Chondrocyte (in vitro differentiated cells): ENCODE data around the gene HOXC10. TPM values are rescaled to one million over a fixed set of nuclear protein-coding genes. Genes with fewer than 3 reads are reported as not detected.

Source experiments
- DNase-seq: peaks from one replicate; pipeline ENCODE4 v3.0.0; 2021; ENCODE audit warnings: mixed read lengths, low spot score
- H3K27ac Mint-ChIP-seq: one replicate; pipeline ENCODE4 v1.8.0; 2021; ENCODE audit warnings: mild to moderate bottlenecking, moderate library complexity, mixed read lengths; ENCODE audit not compliant: unreplicated experiment
- H3K27me3 Mint-ChIP-seq: 2 replicates; pipeline ENCODE4 v1.8.0; 2021; ENCODE audit warnings: low read depth, mixed read lengths
- H3K36me3 Mint-ChIP-seq: 2 replicates; pipeline ENCODE4 v1.8.0; 2021; ENCODE audit warnings: low read depth, mixed read lengths
- H3K4me1 Mint-ChIP-seq: 2 replicates; pipeline ENCODE4 v1.8.0; 2021; ENCODE audit warnings: low read depth, mild to moderate bottlenecking, mixed read lengths
- H3K4me3 Mint-ChIP-seq: one replicate; pipeline ENCODE4 v1.8.0; 2021; ENCODE audit warnings: mild to moderate bottlenecking, moderate library complexity, mixed read lengths; ENCODE audit not compliant: unreplicated experiment
- H3K9me3 Mint-ChIP-seq: 2 replicates; pipeline ENCODE4 v1.8.0; 2021; ENCODE audit warnings: low read depth, mixed read lengths
- CTCF ChIP-seq: fragments of 200-600 bp; sonication (generic); IDR thresholded peaks from 2 replicates; pipeline ENCODE4 v1.5.0; 2021; ENCODE audit warnings: antibody characterized with exemption, mild to moderate bottlenecking, moderate library complexity
- total RNA-seq: library from RNA; stranded (reverse); gene quantifications from 3 replicates; pipeline ENCODE4 v1.2.1, GENCODE V29; 2021

Gene HOXC10
- total RNA-seq, 1 donor from 2014 or later: not detected

GRCh38 chr12:54034785-54035310, 49.9 kb downstream of the HOXC10 start:
- H3K27me3 Mint-ChIP-seq: peaks cover 80% of the 10 kb centered on the region

DNA sequence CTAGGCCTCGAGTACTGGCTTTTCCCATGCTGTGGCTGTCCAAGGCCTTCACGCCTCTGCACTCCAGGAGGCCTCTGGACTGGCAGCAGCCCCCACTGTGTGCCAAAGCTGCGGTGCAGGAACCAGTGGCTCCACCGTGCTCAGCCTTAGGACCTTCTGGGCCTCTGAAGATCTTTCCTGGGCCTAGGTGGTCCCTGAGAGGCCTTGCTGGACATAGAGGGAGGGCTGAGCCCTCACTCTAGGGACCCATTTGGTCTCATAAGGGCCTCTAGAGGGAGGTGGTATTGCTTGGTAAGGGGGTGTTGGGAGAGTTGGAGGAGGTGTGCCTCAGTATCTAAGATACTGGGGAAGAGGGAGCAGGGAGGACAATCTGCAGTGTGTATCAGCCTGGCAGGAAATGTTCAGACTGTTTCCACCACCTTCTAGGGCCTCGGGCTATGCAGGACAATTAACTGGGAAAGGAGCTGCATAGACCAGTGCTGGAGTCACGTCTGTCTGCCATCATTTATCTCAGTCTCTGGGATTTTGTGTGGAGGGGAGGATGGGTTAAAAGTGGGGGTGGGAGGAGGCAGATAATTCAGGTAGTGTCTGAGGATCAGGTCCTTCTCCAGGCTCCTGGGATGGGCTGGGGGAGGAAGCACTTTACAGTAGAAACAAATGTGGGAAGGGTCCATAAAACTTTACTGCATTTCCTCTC, 50.8 kb downstream of the HOXC10 start:
- H3K27ac Mint-ChIP-seq: no peak overlapping the region
- H3K27me3 Mint-ChIP-seq: peaks cover 82% of the 10 kb centered on the region
- peaks cover 10% of the 10 kb centered on the region for H3K4me1 Mint-ChIP-seq
- peaks cover 3% of the 10 kb centered on the region for H3K36me3 Mint-ChIP-seq
- H3K4me3 Mint-ChIP-seq: no peak overlapping the region
- no peak for DNase-seq
- TF ChIP-seq CTCF: no peak
- peaks cover 3% of the 10 kb centered on the region for H3K9me3 Mint-ChIP-seq

More at GRCh38 chr12:54034785-54035310, 49.9 kb downstream of the HOXC10 start:
- no peak for TF ChIP-seq CTCF
- peaks cover 15% of the 10 kb centered on the region for H3K4me1 Mint-ChIP-seq
- no peak overlapping the region for H3K4me3 Mint-ChIP-seq
- peaks cover 3% of the 10 kb centered on the region for H3K9me3 Mint-ChIP-seq
- no peak overlapping the region for H3K27ac Mint-ChIP-seq
- no peak for DNase-seq
- peaks cover 5% of the 10 kb centered on the region for H3K36me3 Mint-ChIP-seq

DNA sequence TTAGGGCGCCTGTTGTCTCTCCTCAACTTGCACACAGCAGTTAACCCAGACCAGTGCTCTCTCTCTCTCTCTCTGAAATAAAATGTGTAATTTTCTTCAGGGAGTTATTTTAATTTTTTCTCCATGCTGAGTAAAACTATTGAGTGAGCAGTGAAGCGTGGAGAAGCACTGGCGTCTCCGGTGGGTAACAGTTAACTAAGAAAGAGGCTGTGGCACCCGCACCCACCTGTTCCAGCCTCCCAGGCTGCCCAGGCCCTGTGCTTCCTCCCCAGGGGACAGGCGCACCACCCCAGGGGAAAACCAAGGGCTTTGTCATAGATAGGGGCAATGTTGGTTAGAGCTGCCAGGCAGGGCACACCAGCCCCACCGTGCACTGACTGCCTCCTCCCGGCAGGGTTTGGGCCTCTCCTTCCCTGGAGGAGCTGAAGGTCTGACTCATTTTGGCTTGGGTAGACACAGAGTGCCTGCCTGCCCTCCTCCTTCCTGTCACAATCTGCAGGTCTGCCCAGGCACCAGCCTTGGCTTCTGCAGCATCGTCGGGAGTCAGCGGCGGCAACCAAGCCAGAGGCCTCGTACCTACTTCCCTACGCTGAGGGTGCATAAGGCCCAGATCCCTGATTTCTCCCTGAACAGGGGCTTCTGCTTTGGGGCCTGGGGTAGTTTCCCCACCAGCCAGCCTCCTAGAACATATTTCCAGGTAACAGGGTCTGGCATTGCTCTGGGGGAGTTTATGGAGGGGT, 51.8 kb downstream of the HOXC10 start:
- Mint-ChIP-seq H3K27me3 (peaks cover 81% of the 10 kb centered on the region), H3K27ac (no peak overlapping the region)

GRCh38 chr12:54037360-54038283, 52.7 kb downstream of the HOXC10 start:
- Mint-ChIP-seq H3K9me3 (peaks cover 3% of the 10 kb centered on the region), H3K4me1 (peaks cover 6% of the 10 kb centered on the region), H3K27me3 (peaks cover 81% of the 10 kb centered on the region), H3K27ac (no peak overlapping the region), H3K36me3 (peaks cover 2% of the 10 kb centered on the region), H3K4me3 (no peak overlapping the region)
- no peak for DNase-seq
- no peak for TF ChIP-seq CTCF

More for the DNA sequence above, 51.8 kb downstream of the HOXC10 start:
- H3K36me3 Mint-ChIP-seq: peaks cover 3% of the 10 kb centered on the region
- TF ChIP-seq CTCF: no peak
- peaks cover 6% of the 10 kb centered on the region for H3K4me1 Mint-ChIP-seq
- DNase-seq: no peak
- H3K9me3 Mint-ChIP-seq: peaks cover 3% of the 10 kb centered on the region
- H3K4me3 Mint-ChIP-seq: no peak overlapping the region
